HUES48 (cell line): Measurements from ENCODE around the gene RTKN.
A peak's percentile ranks its signal among the peaks of the same experiment; 100 is the strongest.

Source experiments
- H3K27ac ChIP-seq: one replicate; pipeline ENCODE4 v1.7.0; 2013; ENCODE audit warnings: low read depth, low read length, inconsistent platforms
- H3K27me3 ChIP-seq: 2 replicates; pipeline ENCODE4 v1.6.1; 2013; ENCODE audit warnings: mild to moderate bottlenecking, low read length; ENCODE audit not compliant: control insufficient read depth, insufficient read depth
- H3K36me3 ChIP-seq: 2 replicates; pipeline ENCODE4 v1.6.1; 2013; ENCODE audit warnings: low read length; ENCODE audit not compliant: control insufficient read depth, insufficient read depth
- H3K4me1 ChIP-seq: 2 replicates; pipeline ENCODE4 v1.6.1; 2013; ENCODE audit warnings: mild to moderate bottlenecking, low read length; ENCODE audit not compliant: control insufficient read depth, insufficient read depth
- H3K4me3 ChIP-seq: 2 replicates; pipeline ENCODE4 v1.5.1; 2013; ENCODE audit warnings: mild to moderate bottlenecking, low read depth, low read length
- H3K9ac ChIP-seq: 2 replicates; pipeline ENCODE4 v1.6.1; 2013; ENCODE audit warnings: mild to moderate bottlenecking, low read depth, low read length, moderate library complexity
- H3K9me3 ChIP-seq: 2 replicates; pipeline ENCODE4 v1.6.1; 2013; ENCODE audit warnings: low read length; ENCODE audit not compliant: control insufficient read depth, insufficient read depth

Gene RTKN

DNA sequence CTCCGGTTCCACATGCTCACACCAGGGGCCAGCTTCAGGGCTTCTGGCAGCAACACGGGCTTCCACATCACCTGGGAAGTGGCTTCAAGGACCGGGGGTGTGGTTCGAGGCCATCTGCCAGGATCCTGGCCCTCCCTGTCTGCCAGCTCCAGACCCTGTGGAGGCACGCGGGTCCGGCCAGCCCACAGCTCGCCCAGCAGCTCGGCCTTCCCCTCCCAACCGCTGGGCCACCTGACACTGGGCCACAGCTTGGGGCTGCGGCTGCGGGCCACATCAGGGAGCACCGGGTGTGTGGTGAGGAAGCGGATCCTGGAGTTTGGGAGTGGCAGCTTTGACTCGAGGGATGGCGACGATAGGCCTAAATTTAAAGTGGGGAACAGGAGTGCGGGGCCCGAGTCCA, 27.3 kb downstream of the RTKN start:
- no peak overlapping the region for H3K9ac ChIP-seq
- no peaks in the 10 kb centered on the region; the same call in 1 of the 2 replicates for H3K4me1 ChIP-seq
- no peaks in the 10 kb centered on the region for H3K36me3 ChIP-seq
- no peaks in the 10 kb centered on the region for H3K9me3 ChIP-seq
- H3K4me3 ChIP-seq = no peak overlapping the region
- 0 out of 2 replicates have a peak, but pooled peaks cover 5% of the 10 kb centered on the region for H3K27me3 ChIP-seq
- no peak overlapping the region for H3K27ac ChIP-seq

DNA sequence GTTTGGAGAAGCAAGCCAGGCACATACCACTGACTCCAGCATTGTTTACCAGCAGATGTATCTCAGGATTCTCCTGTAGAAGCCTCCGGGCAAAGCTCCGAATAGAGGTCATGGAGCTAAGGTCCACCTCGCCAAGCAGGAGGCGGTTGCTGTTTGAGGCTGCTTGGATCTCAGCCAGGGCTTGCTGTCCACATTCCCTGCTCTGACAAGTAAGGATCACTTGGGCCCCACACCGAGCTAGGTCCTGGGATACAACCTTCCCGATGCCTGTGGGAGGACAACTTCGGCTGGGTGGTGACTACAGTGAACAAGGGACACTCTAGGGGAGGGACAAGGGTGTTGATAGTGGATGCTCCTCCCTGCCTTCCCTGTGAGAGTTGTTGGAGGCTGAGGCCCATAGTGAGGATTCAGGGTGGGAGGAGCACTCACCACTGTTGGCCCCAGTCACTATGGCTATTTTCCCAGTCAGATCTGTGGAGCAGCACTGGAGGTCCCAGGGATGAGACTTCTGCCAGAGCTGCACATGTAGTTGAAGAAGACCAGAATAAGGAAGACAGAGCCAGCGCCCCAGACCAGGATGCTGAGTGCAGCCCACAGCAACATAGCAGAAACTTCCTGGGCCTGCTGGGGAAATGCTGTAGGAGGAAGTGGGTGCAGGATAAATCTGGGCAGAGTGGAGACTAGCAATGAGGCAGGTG, 28.6 kb downstream of the RTKN start:
- H3K4me3 ChIP-seq = no peak overlapping the region
- H3K36me3 ChIP-seq = no peaks in the 10 kb centered on the region
- H3K27ac ChIP-seq = no peak overlapping the region
- no peak overlapping the region for H3K9ac ChIP-seq
- no peaks in the 10 kb centered on the region for H3K9me3 ChIP-seq
- 0 out of 2 replicates have a peak, but pooled peaks cover 5% of the 10 kb centered on the region for H3K27me3 ChIP-seq
- H3K4me1 ChIP-seq = no peaks in the 10 kb centered on the region; the same call in 1 of the 2 replicates

DNA sequence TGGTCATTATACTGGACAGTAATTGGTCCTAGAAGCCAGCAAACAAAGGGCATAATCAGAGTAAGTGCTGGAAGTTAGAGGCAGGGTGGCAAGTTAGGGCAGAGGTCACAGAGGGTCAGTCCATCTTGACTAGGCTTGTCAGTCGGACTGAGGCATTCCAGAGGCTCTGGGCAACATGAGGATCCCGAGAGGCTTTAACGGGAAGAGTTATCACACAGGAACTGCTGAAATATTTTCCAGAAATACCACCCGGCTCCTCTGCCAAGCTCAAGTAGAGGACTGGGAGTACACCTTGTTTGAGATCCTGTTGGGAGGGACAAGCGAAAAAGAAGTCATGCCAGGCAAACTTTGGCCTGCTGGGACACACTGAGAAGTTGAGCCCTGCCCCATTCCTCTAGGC, 34.1 kb downstream of the RTKN start:
- Histone ChIP-seq H3K27me3 (no peaks in the 10 kb centered on the region), H3K4me1 (no peaks in the 10 kb centered on the region), H3K27ac (no peak overlapping the region), H3K36me3 (no peaks in the 10 kb centered on the region), H3K9ac (no peak overlapping the region), H3K9me3 (no peaks in the 10 kb centered on the region), H3K4me3 (no peak overlapping the region)

DNA sequence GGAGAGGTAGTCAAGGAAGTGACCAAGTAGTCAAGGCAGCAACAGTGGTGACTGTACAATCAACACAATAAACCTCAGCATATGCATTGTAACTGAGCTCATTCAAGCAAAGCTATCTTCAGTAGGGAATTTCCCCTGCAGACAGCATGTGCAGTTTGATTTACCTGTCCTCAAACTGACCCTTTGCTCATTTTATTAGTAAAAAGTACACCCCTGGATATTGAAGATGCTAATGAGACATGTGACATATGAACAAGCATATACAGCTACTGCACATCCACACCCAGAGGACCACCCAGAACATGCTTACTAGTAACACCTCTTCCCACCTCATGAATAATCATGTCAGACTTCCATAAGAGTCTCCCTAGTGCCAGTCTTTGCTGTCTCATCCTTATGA, 35.7 kb downstream of the RTKN start:
- no peaks in the 10 kb centered on the region for H3K27me3 ChIP-seq
- H3K9me3 ChIP-seq = no peaks in the 10 kb centered on the region
- no peak overlapping the region for H3K4me3 ChIP-seq
- H3K27ac ChIP-seq = no peak overlapping the region
- H3K9ac ChIP-seq = no peak overlapping the region
- H3K36me3 ChIP-seq = no peaks in the 10 kb centered on the region
- no peaks in the 10 kb centered on the region for H3K4me1 ChIP-seq

DNA sequence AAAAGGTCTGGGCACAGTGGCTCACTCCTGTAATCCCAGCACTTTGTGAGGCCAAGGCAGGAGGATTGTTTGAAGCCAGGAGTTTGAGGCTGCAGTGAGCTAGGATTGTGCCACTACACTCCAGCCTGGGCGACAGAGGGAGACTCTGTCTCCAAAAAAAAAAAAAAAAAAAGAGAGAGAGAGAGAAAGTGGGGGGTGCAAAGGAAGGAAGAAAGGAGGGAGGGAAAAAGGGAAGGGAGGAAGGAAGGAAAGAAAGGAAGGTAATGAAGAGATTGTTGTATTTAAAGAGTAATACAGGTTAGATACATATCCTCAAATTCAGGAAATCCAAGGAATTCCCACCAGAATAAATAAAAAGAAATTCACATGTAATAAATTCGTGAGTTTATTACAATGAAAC, 39.8 kb downstream of the RTKN start:
- Histone ChIP-seq H3K36me3 (no peaks in the 10 kb centered on the region), H3K27me3 (no peaks in the 10 kb centered on the region), H3K27ac (no peak overlapping the region), H3K9me3 (no peaks in the 10 kb centered on the region), H3K9ac (no peak overlapping the region), H3K4me1 (no peaks in the 10 kb centered on the region), H3K4me3 (no peak overlapping the region)

DNA sequence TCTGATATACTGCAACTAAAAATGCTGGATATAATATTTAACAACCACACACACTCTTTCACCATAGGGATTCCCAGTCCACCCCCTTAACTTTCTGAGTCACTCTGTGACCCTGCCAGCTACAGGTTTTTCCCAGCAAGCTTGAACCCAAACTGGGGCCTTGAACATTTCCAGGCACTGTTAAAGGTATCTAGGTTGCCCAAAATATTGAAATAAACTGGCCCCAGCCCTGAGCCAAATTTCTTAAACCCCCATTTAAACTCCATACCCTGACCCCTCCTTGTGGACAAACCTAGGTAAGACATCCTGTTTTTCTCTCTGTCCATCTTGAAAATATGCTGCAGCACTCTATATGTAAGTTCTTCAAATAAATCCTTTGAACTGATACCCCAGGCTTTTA, 42.0 kb downstream of the RTKN start:
- no peak overlapping the region for H3K27ac ChIP-seq
- no peaks in the 10 kb centered on the region for H3K27me3 ChIP-seq
- H3K36me3 ChIP-seq = no peaks in the 10 kb centered on the region
- no peak overlapping the region for H3K4me3 ChIP-seq
- no peaks in the 10 kb centered on the region for H3K4me1 ChIP-seq
- H3K9ac ChIP-seq = no peak overlapping the region
- H3K9me3 ChIP-seq = no peaks in the 10 kb centered on the region

DNA sequence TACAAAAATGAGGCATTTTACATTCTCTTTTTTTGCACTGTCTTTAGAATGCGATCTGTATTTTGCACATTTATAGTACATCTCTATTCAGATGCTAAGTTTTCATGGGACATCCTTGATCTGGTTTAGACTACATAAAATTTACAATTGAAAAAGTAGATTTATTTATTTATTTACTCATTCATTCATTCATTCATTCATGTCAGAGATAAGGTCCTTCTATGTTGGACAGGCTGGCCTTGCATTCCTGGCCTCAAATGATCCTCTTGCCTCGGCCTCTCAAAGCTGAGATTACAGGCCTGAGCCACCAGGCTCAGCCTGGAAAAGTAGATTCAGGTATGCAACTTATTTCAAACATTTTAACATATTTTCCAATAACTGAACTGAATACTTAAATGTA, 45.6 kb downstream of the RTKN start:
- Histone ChIP-seq H3K27ac (no peak overlapping the region), H3K9me3 (no peaks in the 10 kb centered on the region), H3K4me3 (no peak overlapping the region), H3K36me3 (no peaks in the 10 kb centered on the region), H3K27me3 (no peaks in the 10 kb centered on the region), H3K4me1 (0 out of 2 replicates have a peak, but pooled peaks cover 3% of the 10 kb centered on the region), H3K9ac (no peak overlapping the region)

DNA sequence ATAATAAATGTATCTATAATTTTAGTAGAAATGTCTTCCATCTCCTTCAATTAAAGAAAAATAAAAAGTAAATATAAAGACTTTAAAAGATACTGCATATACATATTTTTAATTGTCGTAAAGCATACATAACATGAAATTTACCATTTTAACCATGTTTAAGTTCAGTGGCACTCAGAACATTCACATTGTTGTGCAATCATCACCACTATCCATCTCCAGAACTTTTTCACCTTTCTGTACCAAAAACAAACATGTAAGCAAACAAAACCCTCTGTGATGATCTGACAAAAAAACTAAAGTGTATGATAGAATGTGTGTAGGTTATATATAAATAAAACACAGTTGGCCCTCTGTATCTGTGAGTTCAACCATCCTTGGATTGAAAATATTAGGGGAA, 48.2 kb downstream of the RTKN start:
- peaks cover 10% of the 10 kb centered on the region; the same call in 1 of the 2 replicates for H3K4me1 ChIP-seq
- no peak overlapping the region for H3K9ac ChIP-seq
- no peaks in the 10 kb centered on the region for H3K9me3 ChIP-seq
- H3K27me3 ChIP-seq = no peaks in the 10 kb centered on the region
- no peak overlapping the region for H3K4me3 ChIP-seq
- no peaks in the 10 kb centered on the region for H3K36me3 ChIP-seq
- H3K27ac ChIP-seq = no peak overlapping the region

DNA sequence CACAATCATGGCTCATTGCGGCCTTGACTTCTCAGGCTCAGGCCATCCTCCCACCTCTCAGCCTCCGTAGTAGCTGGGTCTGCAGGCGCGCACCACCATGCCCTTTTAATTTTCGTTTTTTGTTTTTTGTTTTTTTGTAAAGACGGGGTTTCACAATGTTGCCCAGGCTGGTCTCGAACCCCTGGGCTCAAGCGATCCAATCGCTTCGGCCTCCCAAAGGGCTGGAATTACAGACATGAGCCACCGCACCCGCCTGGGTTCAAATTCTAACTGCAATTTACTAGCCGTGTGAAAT, 49.3 kb downstream of the RTKN start:
- no peaks in the 10 kb centered on the region for H3K36me3 ChIP-seq
- H3K9me3 ChIP-seq = no peaks in the 10 kb centered on the region
- H3K4me3 ChIP-seq = peak overlapping the region; percentile 100; the same call in 1 of the 2 replicates
- peaks cover 10% of the 10 kb centered on the region; the same call in 1 of the 2 replicates for H3K4me1 ChIP-seq
- H3K27me3 ChIP-seq = no peaks in the 10 kb centered on the region
- H3K9ac ChIP-seq = 0 out of 2 replicates have a peak overlapping the region, but pooled peaks have one; percentile 87
- H3K27ac ChIP-seq = no peak overlapping the region

DNA sequence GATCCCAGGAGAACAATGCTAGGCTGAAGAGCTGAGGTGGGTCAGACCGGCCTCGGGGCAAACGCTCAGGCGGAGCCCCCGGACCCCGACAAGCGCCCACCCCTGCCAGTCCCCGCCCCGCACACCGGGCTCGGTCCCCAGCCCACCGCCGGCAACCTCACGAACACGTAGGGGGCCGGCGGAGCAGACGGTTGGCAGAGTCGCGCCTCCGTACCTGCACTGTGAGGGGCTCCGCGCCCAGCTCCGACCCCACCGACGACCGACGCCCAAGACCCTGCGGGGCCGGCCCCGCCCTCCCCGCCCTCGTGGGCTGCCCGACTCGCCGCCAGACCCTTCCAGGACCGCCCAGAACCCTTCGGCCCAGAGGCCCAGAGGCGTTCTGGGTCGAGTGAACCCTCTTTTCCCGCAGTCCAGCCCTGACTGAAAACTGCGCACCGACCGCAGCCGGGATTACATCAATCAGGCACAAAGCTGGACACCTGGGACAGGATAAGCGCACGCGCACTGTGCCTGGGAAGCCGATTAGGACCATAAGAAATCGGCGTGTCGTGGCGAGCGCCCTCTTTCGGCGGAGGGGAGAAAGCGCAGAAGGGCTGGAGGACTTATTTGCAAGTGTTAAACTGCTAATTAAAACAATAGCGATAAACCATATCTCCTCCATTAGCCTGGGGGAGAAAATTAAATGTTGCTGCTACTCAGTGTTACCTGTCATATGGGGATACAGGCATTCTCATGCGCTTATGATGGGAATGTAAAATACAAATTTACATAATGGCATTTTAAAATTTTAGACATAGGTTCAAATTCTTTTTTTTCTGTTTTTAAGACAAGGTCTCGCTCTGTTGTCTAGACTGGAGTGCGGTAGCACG, 49.9 kb downstream of the RTKN start:
- H3K9me3 ChIP-seq = no peaks in the 10 kb centered on the region

DNA sequence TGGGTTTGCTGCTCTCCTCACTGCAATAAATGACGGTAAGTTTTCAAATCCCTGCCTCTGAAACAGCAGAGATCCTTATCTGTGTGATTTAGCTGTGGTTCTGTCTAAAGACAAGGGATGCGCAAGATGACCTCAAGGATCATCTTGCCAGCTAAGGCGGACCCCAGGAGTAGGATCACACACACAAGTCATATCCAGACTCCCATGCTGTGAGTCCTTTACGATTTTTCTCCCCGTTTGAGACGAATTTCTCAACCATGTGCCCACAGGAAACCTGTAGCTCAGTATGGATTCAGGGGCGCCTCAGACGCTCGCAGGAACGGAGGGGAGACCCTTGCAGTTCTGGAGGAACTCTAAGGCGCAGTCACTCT, 50.5 kb downstream of the RTKN start:
- Histone ChIP-seq H3K27me3 (no peaks in the 10 kb centered on the region), H3K4me3 (peak overlapping the region; percentile 100), H3K27ac (peak overlapping the region; percentile 92), H3K36me3 (0 out of 2 replicates have a peak, but pooled peaks cover under 1% of the 10 kb centered on the region), H3K9ac (peak overlapping the region; percentile 87), H3K9me3 (no peaks in the 10 kb centered on the region), H3K4me1 (peaks cover 10% of the 10 kb centered on the region; the same call in 1 of the 2 replicates)

More for the DNA sequence above, 49.9 kb downstream of the RTKN start:
- H3K27me3 ChIP-seq = no peaks in the 10 kb centered on the region
- peak overlapping the region; percentile 92 for H3K27ac ChIP-seq
- peak overlapping the region; percentile 100 for H3K4me3 ChIP-seq
- peaks cover 10% of the 10 kb centered on the region; the same call in 1 of the 2 replicates for H3K4me1 ChIP-seq
- H3K36me3 ChIP-seq = no peaks in the 10 kb centered on the region
- H3K9ac ChIP-seq = peak overlapping the region; percentile 87
